Tongue (tissue), 2 donors: ENCODE results near the gene HPS4. TPM values are rescaled to one million over a fixed set of nuclear protein-coding genes. Genes with fewer than 3 reads are reported as not detected.

ENCODE experiments used
- DNase-seq: peaks from one replicate; pipeline ENCODE4 v3.0.0-alpha.2; 2015
- total RNA-seq: library from RNA; depleted of rRNA; stranded (reverse); fragments of >200 nt; gene quantifications from one replicate; pipeline ENCODE4 v1.2.3, GENCODE V29; 2014

HPS4 gene
- total RNA-seq, 1 donor from 2014 or later: 27.8 TPM

GRCh38 chr22:26463688-26464087, 19.9 kb downstream of the HPS4 start:
- no peak for DNase-seq

- peak; percentile 45 for DNase-seq
These were observed 20.4 kb downstream of the HPS4 start for GRCh38 chr22:26463101-26463661.

GRCh38 chr22:26462641-26463040, 20.9 kb downstream of the HPS4 start:
- no peak for DNase-seq

- DNase-seq: no peak
These were observed 21.5 kb downstream of the HPS4 start for GRCh38 chr22:26462051-26462450.

- DNase-seq: peak; percentile 73
These were observed 22.3 kb downstream of the HPS4 start for GRCh38 chr22:26461188-26461810.

GRCh38 chr22:26460202-26460601, 23.4 kb downstream of the HPS4 start:
- no peak for DNase-seq

- no peak for DNase-seq
These were observed 25.8 kb downstream of the HPS4 start for GRCh38 chr22:26457661-26458272.

GRCh38 chr22:26453812-26454500, 29.6 kb downstream of the HPS4 start:
- no peak for DNase-seq

- peak; percentile 74 for DNase-seq
These were observed 30.4 kb downstream of the HPS4 start for GRCh38 chr22:26453216-26453615.

GRCh38 chr22:26452236-26453016, 31.2 kb downstream of the HPS4 start:
- no peak for DNase-seq

- DNase-seq: no peak
These were observed 33.0 kb downstream of the HPS4 start for GRCh38 chr22:26450453-26451185.

GRCh38 chr22:26448941-26449340, 34.6 kb downstream of the HPS4 start:
- no peak for DNase-seq

- DNase-seq: no peak
These were observed 35.2 kb downstream of the HPS4 start for GRCh38 chr22:26448334-26448733.

- DNase-seq: no peak
These were observed 35.8 kb downstream of the HPS4 start for GRCh38 chr22:26447584-26448329.

GRCh38 chr22:26446808-26447515, 36.6 kb downstream of the HPS4 start:
- DNase-seq: no peak

GRCh38 chr22:26445577-26446275, 37.9 kb downstream of the HPS4 start:
- DNase-seq: no peak

- no peak for DNase-seq
These were observed 38.8 kb downstream of the HPS4 start for GRCh38 chr22:26444777-26445176.

GRCh38 chr22:26443901-26444690, 39.5 kb downstream of the HPS4 start:
- no peak for DNase-seq
